SU-DHL-6 (cell line): ENCODE results near the gene PHF20.

Source experiments
- H2AFZ ChIP-seq: fragments of 200-600 bp; sonication (generic); 2 replicates; pipeline ENCODE4 v1.6.1; 2014; ENCODE audit warnings: low read depth, mild to moderate bottlenecking, moderate library complexity, mixed read lengths, antibody characterized with exemption, low read length; ENCODE audit not compliant: severe bottlenecking
- H3F3A ChIP-seq: fragments of 200-600 bp; shearing (Covaris generic); 2 replicates; pipeline ENCODE4 v1.6.0; 2016; ENCODE audit warnings: antibody characterized with exemption, mild to moderate bottlenecking; ENCODE audit not compliant: insufficient read depth
- H3K27ac ChIP-seq: fragments of 200-600 bp; sonication (generic); 2 replicates; pipeline ENCODE4 v1.5.1; 2016; ENCODE audit warnings: low read depth, mild to moderate bottlenecking, low read length, moderate library complexity, mixed read lengths
- H3K27me3 ChIP-seq: fragments of 200-600 bp; sonication (generic), shearing (Covaris generic); 2 replicates; pipeline ENCODE4 v1.6.0; 2014; ENCODE audit warnings: mild to moderate bottlenecking, low read length
- H3K36me3 ChIP-seq: fragments of 200-600 bp; sonication (generic); 2 replicates; pipeline ENCODE4 v1.6.1; 2014; ENCODE audit warnings: mild to moderate bottlenecking, low read length, mixed read lengths
- H3K4me2 ChIP-seq: fragments of 300-600, 200-600 bp; shearing (Covaris generic), sonication (generic); 2 replicates; pipeline ENCODE4 v1.6.0; 2014; ENCODE audit warnings: low read length, low read depth, mild to moderate bottlenecking; ENCODE audit not compliant: poor library complexity, severe bottlenecking
- H3K4me3 ChIP-seq: fragments of 200-600 bp; sonication (generic); 2 replicates; pipeline ENCODE4 v1.5.1; 2014; ENCODE audit warnings: antibody characterized with exemption, low read length, mild to moderate bottlenecking, mixed read lengths; ENCODE audit not compliant: insufficient read depth, poor library complexity, severe bottlenecking
- H3K79me2 ChIP-seq: fragments of 200-600 bp; sonication (generic); 2 replicates; pipeline ENCODE4 v1.6.1; 2014; ENCODE audit warnings: mild to moderate bottlenecking, low read length, moderate library complexity; ENCODE audit not compliant: insufficient read depth
- H3K9ac ChIP-seq: fragments of 200-600 bp; sonication (generic); 2 replicates; pipeline ENCODE4 v1.7.0; 2014; ENCODE audit warnings: mild to moderate bottlenecking, low read length
- H3K9me2 ChIP-seq: fragments of 200-600 bp; sonication (generic); replicated peaks from 2 replicates; pipeline ENCODE4 v1.6.1; 2014; ENCODE audit warnings: low read length; ENCODE audit not compliant: insufficient read depth
- H3K9me3 ChIP-seq: fragments of 200-600 bp; sonication (generic); 2 replicates; pipeline ENCODE4 v1.6.1; 2014; ENCODE audit warnings: low read length, mixed read lengths; ENCODE audit not compliant: insufficient read depth
- H4K20me1 ChIP-seq: fragments of 200-600 bp; sonication (generic); 2 replicates; pipeline ENCODE4 v1.6.1; 2014; ENCODE audit warnings: low read depth, mild to moderate bottlenecking, antibody characterized with exemption, low read length, moderate library complexity, mixed read lengths
- EZH2phosphoT487 ChIP-seq: fragments of 200-600 bp; sonication (generic), shearing (Covaris generic); conservative IDR thresholded peaks from 2 replicates; pipeline ENCODE4 v1.6.1; 2018; ENCODE audit warnings: mild to moderate bottlenecking, antibody characterized with exemption, low read length, moderate library complexity, mixed read lengths
- TF ChIP-seq, protein P1 (sequence below): fragments of 200-600 bp; sonication (generic); IDR thresholded peaks from one replicate; pipeline ENCODE4 v1.5.1; 2017; ENCODE audit warnings: antibody characterized with exemption, mild to moderate bottlenecking, low read length, moderate library complexity; ENCODE audit not compliant: insufficient read depth, poor library complexity, severe bottlenecking

The PHF20 gene

DNA sequence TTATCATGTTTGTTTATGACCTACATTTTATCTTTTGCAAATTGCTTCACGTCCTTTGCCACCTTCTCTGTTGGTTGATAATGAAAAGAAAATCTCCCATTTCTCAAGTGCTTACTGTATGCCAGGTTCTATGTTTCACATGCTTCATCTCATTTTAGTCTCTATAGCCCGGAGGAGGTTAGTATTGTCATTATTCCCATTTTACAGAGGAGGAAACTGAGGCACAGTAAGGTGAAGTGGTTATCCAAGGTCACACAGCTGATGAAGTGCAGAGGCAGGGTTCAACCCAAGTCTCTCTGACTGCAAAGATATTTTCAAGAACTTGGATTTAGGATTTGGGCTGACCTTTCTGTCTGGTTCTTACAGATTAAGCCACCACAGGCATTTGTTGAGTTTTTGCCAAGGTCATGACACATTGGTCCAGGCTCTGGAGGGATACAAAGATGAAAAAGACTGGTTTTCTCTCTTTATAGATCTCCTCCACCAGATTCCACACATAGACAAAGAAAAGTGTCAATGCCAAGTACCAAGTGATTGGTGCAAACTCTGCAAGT lies 217.2 kb downstream of the PHF20 start:
- peaks cover 3% of the 10 kb centered on the region; the same call in 1 of the 2 replicates for H3F3A ChIP-seq
- H3K9me3 ChIP-seq: no peaks in the 10 kb centered on the region
- H3K9ac ChIP-seq: no peak overlapping the region
- H2AFZ ChIP-seq: no peak overlapping the region
- no peak overlapping the region for H3K27ac ChIP-seq
- no peaks in the 10 kb centered on the region for H3K79me2 ChIP-seq
- no peaks in the 10 kb centered on the region for H3K27me3 ChIP-seq
- no peak overlapping the region for H3K4me2 ChIP-seq
- no peak for TF ChIP-seq EZH2phosphoT487
- TF ChIP-seq, protein P1, sequence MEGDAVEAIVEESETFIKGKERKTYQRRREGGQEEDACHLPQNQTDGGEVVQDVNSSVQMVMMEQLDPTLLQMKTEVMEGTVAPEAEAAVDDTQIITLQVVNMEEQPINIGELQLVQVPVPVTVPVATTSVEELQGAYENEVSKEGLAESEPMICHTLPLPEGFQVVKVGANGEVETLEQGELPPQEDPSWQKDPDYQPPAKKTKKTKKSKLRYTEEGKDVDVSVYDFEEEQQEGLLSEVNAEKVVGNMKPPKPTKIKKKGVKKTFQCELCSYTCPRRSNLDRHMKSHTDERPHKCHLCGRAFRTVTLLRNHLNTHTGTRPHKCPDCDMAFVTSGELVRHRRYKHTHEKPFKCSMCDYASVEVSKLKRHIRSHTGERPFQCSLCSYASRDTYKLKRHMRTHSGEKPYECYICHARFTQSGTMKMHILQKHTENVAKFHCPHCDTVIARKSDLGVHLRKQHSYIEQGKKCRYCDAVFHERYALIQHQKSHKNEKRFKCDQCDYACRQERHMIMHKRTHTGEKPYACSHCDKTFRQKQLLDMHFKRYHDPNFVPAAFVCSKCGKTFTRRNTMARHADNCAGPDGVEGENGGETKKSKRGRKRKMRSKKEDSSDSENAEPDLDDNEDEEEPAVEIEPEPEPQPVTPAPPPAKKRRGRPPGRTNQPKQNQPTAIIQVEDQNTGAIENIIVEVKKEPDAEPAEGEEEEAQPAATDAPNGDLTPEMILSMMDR: no peak
- H3K9me2 ChIP-seq: no peaks in the 10 kb centered on the region
- no peaks in the 10 kb centered on the region for H4K20me1 ChIP-seq
- H3K36me3 ChIP-seq: no peaks in the 10 kb centered on the region
- no peak overlapping the region for H3K4me3 ChIP-seq

DNA sequence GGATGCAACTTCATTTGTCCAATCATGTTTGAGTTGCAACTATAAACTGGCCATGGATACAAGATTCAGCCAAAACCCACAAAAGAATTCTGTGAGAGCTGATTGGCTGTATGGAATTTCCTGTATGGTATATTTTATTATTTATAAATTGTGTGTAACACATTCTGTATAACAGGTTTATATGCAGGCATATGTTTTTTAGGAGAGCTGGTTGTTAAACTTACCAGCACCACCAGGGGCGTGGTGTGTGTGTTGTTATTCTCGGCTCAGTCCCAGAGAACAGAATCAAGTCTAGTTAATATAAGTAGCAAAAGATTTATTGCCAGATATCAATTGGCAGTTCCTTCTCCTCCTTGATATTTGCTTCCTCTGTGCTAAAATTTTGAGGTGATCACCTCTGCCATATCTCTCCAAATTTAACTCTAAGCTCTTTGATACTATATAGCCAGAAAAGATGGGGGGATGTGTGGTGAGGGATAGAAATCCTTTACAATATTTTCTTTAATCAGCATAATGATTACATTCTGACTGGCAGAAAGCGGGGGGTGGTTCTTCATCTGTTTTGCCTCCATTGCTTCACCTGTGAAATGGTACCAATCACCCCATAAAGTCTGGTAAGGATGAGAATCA lies 219.4 kb downstream of the PHF20 start:
- Histone ChIP-seq H3K9me2 (no peaks in the 10 kb centered on the region), H3K9ac (no peak overlapping the region), H4K20me1 (no peaks in the 10 kb centered on the region), H3K27me3 (no peaks in the 10 kb centered on the region), H3K4me2 (no peak overlapping the region), H3K27ac (no peak overlapping the region), H3K4me3 (no peak overlapping the region), H2AFZ (no peak overlapping the region), H3F3A (peaks cover 3% of the 10 kb centered on the region; the same call in 1 of the 2 replicates), H3K79me2 (no peaks in the 10 kb centered on the region), H3K36me3 (no peaks in the 10 kb centered on the region), H3K9me3 (no peaks in the 10 kb centered on the region)
- TF ChIP-seq EZH2phosphoT487: no peak
- TF ChIP-seq, protein P1: no peak

DNA sequence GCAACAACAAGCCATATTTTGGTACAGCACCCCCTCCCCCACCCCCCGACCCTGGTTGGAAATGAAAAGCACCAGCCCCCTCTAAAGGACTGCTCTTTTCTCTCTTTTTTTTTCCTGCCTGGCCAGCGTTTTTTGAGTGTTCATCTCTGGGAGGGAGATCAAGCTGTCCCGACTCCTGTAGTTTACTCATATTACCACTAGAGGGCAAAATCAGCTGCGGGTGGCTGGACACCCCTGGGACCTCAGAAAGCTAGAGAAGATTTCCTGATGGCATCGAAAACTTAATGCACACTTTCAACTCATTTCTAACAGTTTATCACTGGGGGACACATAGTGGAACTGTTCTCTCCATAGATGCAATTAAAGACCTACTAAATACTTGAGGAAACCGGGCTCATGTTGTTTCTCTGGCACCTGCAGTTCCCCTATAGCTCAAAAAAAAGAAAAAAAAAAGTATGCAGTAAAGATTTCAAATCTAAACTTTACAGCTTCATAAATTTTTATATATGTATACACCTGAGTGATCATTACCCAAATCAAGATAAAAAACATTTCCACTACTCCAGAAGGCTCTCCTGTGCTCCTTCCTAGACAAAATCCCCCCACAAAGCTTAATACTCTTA lies 221.0 kb downstream of the PHF20 start:
- TF ChIP-seq EZH2phosphoT487: no peak
- TF ChIP-seq, protein P1: peak; percentile 84
- H3K4me3 ChIP-seq: no peak overlapping the region
- H3K9me3 ChIP-seq: no peaks in the 10 kb centered on the region
- H3K27me3 ChIP-seq: no peaks in the 10 kb centered on the region
- H4K20me1 ChIP-seq: no peaks in the 10 kb centered on the region
- no peaks in the 10 kb centered on the region for H3K79me2 ChIP-seq
- no peaks in the 10 kb centered on the region for H3K36me3 ChIP-seq
- H3K9me2 ChIP-seq: no peaks in the 10 kb centered on the region
- no peak overlapping the region for H2AFZ ChIP-seq
- H3K4me2 ChIP-seq: peak overlapping the region; percentile 14
- no peak overlapping the region for H3K27ac ChIP-seq
- peaks cover 3% of the 10 kb centered on the region; the same call in 1 of the 2 replicates for H3F3A ChIP-seq
- no peak overlapping the region for H3K9ac ChIP-seq
